ENCODE measurements around the gene C1R. TPM values are rescaled to one million over a fixed set of nuclear protein-coding genes. Genes with fewer than 3 reads are reported as not detected.
"Not testable (repeated sequence)": the region's sequence is repeated elsewhere in the genome, so short reads cannot be mapped to it uniquely, and the experiment has no call there.

C1R gene
- total RNA-seq, 1 donor from 2014 or later: 41.5 TPM

GRCh38 chr12:7046383-7047105 lies 45.7 kb downstream of the C1R start:
- Mint-ChIP-seq H3K36me3 (no peaks in the 10 kb centered on the region), H3K9me3 (peaks cover 14% of the 10 kb centered on the region), H3K4me3 (no peak overlapping the region)

GRCh38 chr12:7045913-7046312 lies 46.3 kb downstream of the C1R start:
- DNase-seq (ENCODE audit: low spot score in 2 of 2, unreplicated experiment in 2 of 2): no peak
- TF ChIP-seq CTCF (IDR thresholded peaks at IDR 0.05; ENCODE audit: unreplicated experiment): no peak
- no peak overlapping the region for H3K4me3 Mint-ChIP-seq
- no peaks in the 10 kb centered on the region for H3K36me3 Mint-ChIP-seq
- peaks cover 8% of the 10 kb centered on the region for H3K9me3 Mint-ChIP-seq
- peaks cover 5% of the 10 kb centered on the region for H3K27me3 Mint-ChIP-seq (ENCODE audit: low read depth)
- H3K4me1 Mint-ChIP-seq: peaks cover 6% of the 10 kb centered on the region
- no peak overlapping the region for H3K27ac Mint-ChIP-seq

More at GRCh38 chr12:7046383-7047105, 45.7 kb downstream of the C1R start:
- TF ChIP-seq CTCF (IDR thresholded peaks at IDR 0.05; ENCODE audit: unreplicated experiment): no peak
- no peak for DNase-seq (ENCODE audit: low spot score in 2 of 2, unreplicated experiment in 2 of 2)
- Mint-ChIP-seq H3K27ac (no peak overlapping the region), H3K4me1 (peaks cover 6% of the 10 kb centered on the region), H3K27me3 (ENCODE audit: low read depth) (peaks cover 10% of the 10 kb centered on the region)

- TF ChIP-seq CTCF (IDR thresholded peaks at IDR 0.05; ENCODE audit: unreplicated experiment): peak; percentile 32
- Mint-ChIP-seq H3K27me3 (ENCODE audit: low read depth) (no peaks in the 10 kb centered on the region), H3K4me1 (peaks cover 12% of the 10 kb centered on the region), H3K4me3 (no peak overlapping the region), H3K27ac (no peak overlapping the region), H3K36me3 (no peaks in the 10 kb centered on the region), H3K9me3 (peaks cover 6% of the 10 kb centered on the region)
- no peak for DNase-seq (ENCODE audit: low spot score in 2 of 2, unreplicated experiment in 2 of 2)
These were observed 49.4 kb downstream of the C1R start for GRCh38 chr12:7042842-7043241.

GRCh38 chr12:7039403-7039802 lies 52.8 kb downstream of the C1R start:
- H3K36me3 Mint-ChIP-seq: no peaks in the 10 kb centered on the region
- no peak overlapping the region for H3K4me3 Mint-ChIP-seq
- TF ChIP-seq CTCF (IDR thresholded peaks at IDR 0.05; ENCODE audit: unreplicated experiment): no peak
- DNase-seq (ENCODE audit: low spot score in 2 of 2, unreplicated experiment in 2 of 2): no peak
- no peaks in the 10 kb centered on the region for H3K27me3 Mint-ChIP-seq (ENCODE audit: low read depth)
- H3K27ac Mint-ChIP-seq: peak overlapping the region; percentile 25
- peaks cover 6% of the 10 kb centered on the region for H3K9me3 Mint-ChIP-seq
- H3K4me1 Mint-ChIP-seq: peaks cover 12% of the 10 kb centered on the region

GRCh38 chr12:7038591-7038990 lies 53.7 kb downstream of the C1R start:
- Mint-ChIP-seq H3K9me3 (peaks cover 6% of the 10 kb centered on the region), H3K27ac (no peak overlapping the region), H3K4me1 (peaks cover 8% of the 10 kb centered on the region), H3K36me3 (no peaks in the 10 kb centered on the region), H3K27me3 (ENCODE audit: low read depth) (no peaks in the 10 kb centered on the region), H3K4me3 (no peak overlapping the region)
- no peak for DNase-seq (ENCODE audit: low spot score in 2 of 2, unreplicated experiment in 2 of 2)
- TF ChIP-seq CTCF (IDR thresholded peaks at IDR 0.05; ENCODE audit: unreplicated experiment): no peak

- H3K27ac Mint-ChIP-seq; H3K36me3 Mint-ChIP-seq; H3K27me3 Mint-ChIP-seq (ENCODE audit: low read depth); DNase-seq (ENCODE audit: low spot score in 2 of 2, unreplicated experiment in 2 of 2); H3K4me1 Mint-ChIP-seq; H3K4me3 Mint-ChIP-seq; H3K9me3 Mint-ChIP-seq: not testable (repeated sequence)
These were observed 54.8 kb downstream of the C1R start for GRCh38 chr12:7037411-7037810.
